SH-SY5Y (cell line): ENCODE measurements around the gene RTEL1.

Experiments
- GATA2 ChIP-seq: IDR thresholded peaks from 2 replicates; pipeline ENCODE4 v1.6.1; 2011; ENCODE audit warnings: mild to moderate bottlenecking, low read depth, low read length
- GATA3 ChIP-seq: IDR thresholded peaks from 2 replicates; pipeline ENCODE4 v1.6.1; 2011; ENCODE audit warnings: low read depth, mild to moderate bottlenecking, low read length, moderate library complexity

DNA sequence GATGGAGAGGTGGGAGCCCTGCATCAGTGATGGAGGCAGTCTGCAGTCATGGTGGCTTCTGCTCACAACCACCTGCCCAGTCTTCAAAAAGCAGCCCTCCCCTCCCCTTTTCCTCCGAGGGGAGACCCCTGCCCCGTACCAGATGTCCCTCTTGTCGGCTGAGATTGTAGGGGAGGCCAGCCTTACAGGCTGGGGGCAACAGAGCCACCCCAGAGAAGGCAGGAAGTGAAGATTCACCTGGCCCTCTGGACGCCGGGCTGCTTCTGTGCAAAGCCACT, 42.9 kb downstream of the RTEL1 start:
- no peak for TF ChIP-seq GATA2
- TF ChIP-seq GATA3: no peak
